Naive thymus-derived CD4-positive, alpha-beta T cell (primary cell): ENCODE data around the gene FBXO34. TPM values are rescaled to one million over a fixed set of nuclear protein-coding genes. Genes with fewer than 3 reads are reported as not detected.

Experiments used
- ATAC-seq: fragments of 150-1000 bp; cut with Tn5 transposase; 2 replicates; pipeline ENCODE4 v1.10.0; 2021; ENCODE audit warnings: mild to moderate bottlenecking, moderate library complexity
- CTCF ChIA-PET: fragments of 350-600 bp; sonication (Branson Sonifier 250); formaldehyde crosslinking; loops from one replicate; lab custom pipeline; 2021; ENCODE audit warnings: antibody characterized with exemption; lab: Charles Lee
- POLR2A ChIA-PET: fragments of 350-600 bp; sonication (Branson Sonifier 250); formaldehyde crosslinking; loops from one replicate; lab custom pipeline; 2021; ENCODE audit warnings: antibody characterized with exemption, inconsistent platforms; lab: Charles Lee
- DNase-seq, 9 donors: peaks; one replicate each; pipeline versions ENCODE4 v3.0.0 to v3.0.0-alpha.2; 2020 to 2022; ENCODE audit warnings: mixed read lengths in 1 of 9
- H3K27ac ChIP-seq: one replicate; pipeline ENCODE4 v1.7.0; 2013; ENCODE audit warnings: mild to moderate bottlenecking, low read depth, low read length, moderate library complexity
- H3K27me3 ChIP-seq, 2 donors: one replicate each; pipeline ENCODE4 v1.7.0; 2013; ENCODE audit warnings: low read length in 2 of 2, mild to moderate bottlenecking in 2 of 2, moderate library complexity in 2 of 2; ENCODE audit not compliant: control insufficient read depth in 2 of 2, insufficient read depth in 2 of 2
- H3K36me3 ChIP-seq, 3 experiments: 1 replicate in 2 of 3; 2 replicates in 1 of 3; pipeline ENCODE4 v1.7.0; 2013; ENCODE audit warnings: low read length in 3 of 3, mild to moderate bottlenecking in 3 of 3, moderate library complexity in 1 of 3; ENCODE audit not compliant: insufficient read depth in 3 of 3, control insufficient read depth in 2 of 3
- H3K4me1 ChIP-seq, 2 donors: one replicate each; pipeline ENCODE4 v1.7.0; 2013; ENCODE audit warnings: low read length in 2 of 2, mild to moderate bottlenecking in 2 of 2, moderate library complexity in 1 of 2; ENCODE audit not compliant: control insufficient read depth in 2 of 2, insufficient read depth in 2 of 2
- H3K4me3 ChIP-seq: 2 replicates; pipeline ENCODE4 v1.7.0; 2013; ENCODE audit warnings: mild to moderate bottlenecking, low read length
- H3K9me3 ChIP-seq, 3 experiments: 1 replicate in 2 of 3; 2 replicates in 1 of 3; pipeline ENCODE4 v1.7.0; 2013; ENCODE audit warnings: low read length in 3 of 3; ENCODE audit not compliant: control insufficient read depth in 2 of 3
- H3K27ac Mint-ChIP-seq, 9 donors: one replicate each; pipeline ENCODE4 v1.8.0; 2020 to 2022; ENCODE audit warnings: mixed read lengths in 9 of 9, mild to moderate bottlenecking in 8 of 9, moderate library complexity in 5 of 9, inconsistent platforms in 2 of 9
- H3K27me3 Mint-ChIP-seq, 5 donors: one replicate each; pipeline ENCODE4 v1.8.0; 2021 to 2022; ENCODE audit warnings: mixed read lengths in 5 of 5, mild to moderate bottlenecking in 1 of 5
- H3K36me3 Mint-ChIP-seq, 5 donors: one replicate each; pipeline ENCODE4 v1.8.0; 2020 to 2022; ENCODE audit warnings: mixed read lengths in 5 of 5, mild to moderate bottlenecking in 3 of 5, inconsistent platforms in 1 of 5
- H3K4me1 Mint-ChIP-seq, 7 donors: one replicate each; pipeline ENCODE4 v1.8.0; 2020 to 2022; ENCODE audit warnings: mixed read lengths in 7 of 7, mild to moderate bottlenecking in 3 of 7, inconsistent platforms in 1 of 7
- H3K4me3 Mint-ChIP-seq, 10 donors: one replicate each; pipeline ENCODE4 v1.8.0; 2020 to 2022; ENCODE audit warnings: mild to moderate bottlenecking in 10 of 10, mixed read lengths in 10 of 10, moderate library complexity in 6 of 10, inconsistent platforms in 2 of 10
- H3K9me3 Mint-ChIP-seq, 11 donors: one replicate each; pipeline ENCODE4 v1.8.0; 2020 to 2022; ENCODE audit warnings: mixed read lengths in 11 of 11, mild to moderate bottlenecking in 4 of 11, inconsistent platforms in 1 of 11, moderate library complexity in 1 of 11
- intact Hi-C, 2 donors: fragments of 100-400 bp; cut with micrococcal nuclease; formaldehyde crosslinking; loops; one replicate each; pipeline ENCODE4 v1.15.1; 2023
- polyA plus RNA-seq, 2 donors: library from polyadenylated mRNA; unstranded; fragments of 300-500 nt; fragmentation: Illumina TruSeq; gene quantifications; one replicate each; pipeline ENCODE4 v1.2.3, GENCODE V29; 2021
- total RNA-seq, 6 experiments: library from RNA in 5 of 6; stranded (reverse) in 5 of 6; gene quantifications; 1 replicate in 5 of 6; 2 replicates in 1 of 6; pipeline ENCODE4 v1.2.3 and lab custom pipeline; 2021 to 2026

The FBXO34 gene
- total and polyA plus RNA-seq, 7 experiments from 2014 or later, result 22.0 to 42.1 (median 25.8) TPM

DNA sequence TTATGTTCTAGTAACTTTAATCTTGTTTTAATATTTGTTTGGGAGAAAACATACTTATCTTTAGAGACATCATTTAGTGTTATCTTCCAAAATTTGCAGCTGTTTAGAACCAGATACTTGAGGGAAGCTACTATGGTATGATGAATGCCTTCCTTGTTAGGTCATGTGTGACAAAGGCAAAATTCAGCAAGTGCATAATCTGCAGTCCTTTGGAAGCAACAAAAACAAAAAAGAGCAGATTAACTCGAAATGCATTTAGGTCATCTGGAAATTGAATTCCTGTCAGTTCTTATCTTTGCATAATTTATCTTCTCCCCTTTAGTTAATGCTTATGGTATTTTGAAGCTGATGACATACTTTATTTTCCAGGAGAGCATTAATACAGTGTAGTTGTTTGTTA lies 3.5 kb downstream of the FBXO34 start:
- Histone ChIP-seq H3K27me3 (no peaks in the 10 kb centered on the region), H3K27ac (no peak overlapping the region), H3K4me3 (no peak overlapping the region), H3K9me3 (no peaks in the 10 kb centered on the region), H3K36me3 (peaks cover 0 to 4% (median 0%) of the 10 kb centered on the region in 3 experiments), H3K4me1 (peaks cover 15 to 29% of the 10 kb centered on the region in 2 donors)
- no peak for DNase-seq
- Mint-ChIP-seq H3K9me3 (no peaks in the 10 kb centered on the region), H3K27ac (peak overlapping the region in 4 of 9 donors; percentile 16 to 72 (median 57)), H3K4me3 (peak overlapping the region in 3 of 10 donors; percentile 8 to 15 (median 11)), H3K36me3 (peaks cover 0 to 8% (median 3%) of the 10 kb centered on the region in 5 donors), H3K4me1 (peaks cover 45 to 80% (median 72%) of the 10 kb centered on the region in 7 donors), H3K27me3 (no peaks in the 10 kb centered on the region)
- intact Hi-C loops, result loop anchor here (5.0 to 10.0 kb wide), 6 partner anchors 310 to 1993 kb away; partner anchors contain the start of genes GCH1 (in 2 of the 2), AP5M1 (in 1 of the 2), CDKN3 (in 1 of the 2) and EXOC5 (in 1 of the 2)
- POLR2A ChIA-PET, result interaction anchor here (1.3 kb wide), 1 partner anchor 80 kb away, joined by 5 read pairs; no protein-coding TSS in a partner anchor
- no peak for ATAC-seq
- CTCF ChIA-PET, result interaction anchor here (0.6 to 1.5 kb wide), 4 partner anchors 63 to 120 kb away, joined by 3 to 8 read pairs (median 4); no protein-coding TSS in a partner anchor

- ChIA-PET CTCF (interaction anchor here (0.8 to 2.7 kb wide), 2 partner anchors 57 to 77 kb away, joined by 3 to 8 read pairs; no protein-coding TSS in a partner anchor), POLR2A (no interaction called here)
- Histone ChIP-seq H3K4me1 (peaks cover 15 to 25% of the 10 kb centered on the region in 2 donors), H3K4me3 (no peak overlapping the region), H3K27ac (no peak overlapping the region), H3K27me3 (no peaks in the 10 kb centered on the region), H3K9me3 (no peaks in the 10 kb centered on the region), H3K36me3 (peaks cover 0 to 2% (median 0%) of the 10 kb centered on the region in 3 experiments)
- intact Hi-C loops, result loop anchor here (10.0 kb wide), 2 partner anchors 308 to 372 kb away; partner anchors contain the start of genes GCH1 (in 2 of the 2) and KTN1 (in 1 of the 2)
- Mint-ChIP-seq H3K4me3 (peak overlapping the region in 3 of 10 donors; percentile 1 to 66 (median 58)), H3K36me3 (peaks cover 0 to 11% (median 7%) of the 10 kb centered on the region in 5 donors), H3K4me1 (peaks cover 46 to 82% (median 70%) of the 10 kb centered on the region in 7 donors), H3K9me3 (no peaks in the 10 kb centered on the region), H3K27ac (peak overlapping the region in 5 of 9 donors; percentile 22 to 80 (median 63)), H3K27me3 (no peaks in the 10 kb centered on the region)
- ATAC-seq (no peak), DNase-seq (no peak)
Measured at GRCh38 chr14:55276736-55277135, 5.5 kb downstream of the FBXO34 start.

DNA sequence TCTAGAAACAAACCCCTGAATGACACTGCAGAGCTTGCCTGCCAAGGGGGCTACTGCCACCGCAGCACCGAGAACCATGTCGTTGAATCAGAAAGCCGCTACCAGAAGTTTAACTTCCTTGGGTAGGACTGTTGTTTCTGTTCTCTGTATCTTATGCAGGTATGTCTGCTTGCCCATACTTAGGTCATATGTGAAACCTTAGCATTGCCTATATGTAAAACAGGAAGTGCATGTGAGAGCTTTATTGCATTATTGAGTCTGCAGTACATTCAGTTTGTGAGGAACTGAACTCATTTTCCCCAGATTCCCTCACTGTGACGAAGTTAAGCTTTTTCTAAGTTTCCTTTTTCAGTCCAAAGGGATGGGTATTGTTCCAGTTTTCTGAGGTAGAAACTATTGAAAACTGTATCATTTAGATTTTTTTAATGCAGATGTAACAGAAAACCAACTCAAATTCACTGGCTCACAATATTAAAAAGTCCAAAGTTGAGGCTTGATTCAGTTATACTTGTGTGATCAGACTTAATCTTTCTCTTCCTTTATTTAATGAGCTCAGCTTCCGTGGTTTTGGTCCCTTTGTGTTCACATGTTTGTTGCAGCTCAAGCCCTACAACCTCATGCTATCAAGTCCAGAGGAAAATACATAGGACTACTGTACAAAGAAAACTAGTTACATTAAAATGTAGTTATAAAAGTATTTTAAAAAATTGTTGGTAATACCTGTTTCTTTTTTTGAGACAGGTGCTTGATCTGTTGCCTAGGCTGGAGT lies 6.9 kb downstream of the FBXO34 start:
- intact Hi-C loops, result loop anchor here (10.0 kb wide), 2 partner anchors 307 to 373 kb away; partner anchors contain the start of genes GCH1 (in 2 of the 2) and KTN1 (in 1 of the 2)
- CTCF ChIA-PET, result interaction anchor here (2.7 kb wide), 1 partner anchor 76 kb away, joined by 8 read pairs; no protein-coding TSS in a partner anchor
- Mint-ChIP-seq H3K4me1 (peaks cover 37 to 81% (median 69%) of the 10 kb centered on the region in 7 donors), H3K4me3 (peak overlapping the region; percentile 50 to 78 (median 68)), H3K36me3 (peaks cover 0 to 11% (median 9%) of the 10 kb centered on the region in 5 donors), H3K9me3 (no peaks in the 10 kb centered on the region), H3K27me3 (no peaks in the 10 kb centered on the region), H3K27ac (peak overlapping the region; percentile 43 to 87 (median 77))
- H3K9me3 ChIP-seq, result no peaks in the 10 kb centered on the region
- H3K4me3 ChIP-seq, result no peak overlapping the region
- DNase-seq, result peak in 4 of 9 donors; percentile 8 to 29 (median 10)
- POLR2A ChIA-PET, result interaction anchor here (0.9 kb wide), 1 partner anchor 76 kb away, joined by 3 read pairs; no protein-coding TSS in a partner anchor
- ATAC-seq, result peak; percentile 69
- H3K27me3 ChIP-seq, result no peaks in the 10 kb centered on the region
- H3K27ac ChIP-seq, result peak overlapping the region; percentile 34
- no peaks in the 10 kb centered on the region for H3K36me3 ChIP-seq
- peaks cover 10 to 17% of the 10 kb centered on the region in 2 donors for H3K4me1 ChIP-seq

DNA sequence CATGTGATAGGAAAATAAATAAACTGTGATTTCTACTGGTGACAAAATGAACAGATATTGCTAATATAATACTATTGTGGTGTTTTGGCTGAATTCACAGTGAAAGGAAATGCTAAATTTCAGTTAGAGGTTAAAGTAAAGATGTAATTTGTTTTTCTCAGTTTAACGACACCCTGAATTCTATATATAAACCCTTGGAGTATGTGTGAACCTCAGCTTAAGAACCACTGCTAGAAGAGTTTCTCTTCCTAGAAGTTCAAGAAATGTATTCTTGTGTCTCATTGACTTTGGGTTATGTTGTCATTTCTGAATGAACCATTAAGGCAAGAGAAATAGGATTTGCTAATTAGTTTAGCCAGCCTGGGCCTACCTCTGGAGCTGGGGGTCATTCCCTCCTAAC lies 8.2 kb downstream of the FBXO34 start:
- POLR2A ChIA-PET, result interaction anchor here (0.8 kb wide), 1 partner anchor 42 kb away, joined by 3 read pairs; no protein-coding TSS in a partner anchor
- Mint-ChIP-seq H3K4me1 (peaks cover 30 to 69% (median 61%) of the 10 kb centered on the region in 7 donors), H3K4me3 (no peak overlapping the region), H3K27me3 (no peaks in the 10 kb centered on the region), H3K27ac (no peak overlapping the region), H3K36me3 (peaks cover 0 to 13% (median 9%) of the 10 kb centered on the region in 5 donors), H3K9me3 (no peaks in the 10 kb centered on the region)
- intact Hi-C loops, result loop anchor here (10.0 kb wide), 2 partner anchors 305 to 375 kb away; partner anchors contain the start of genes GCH1 (in 2 of the 2) and KTN1 (in 1 of the 2)
- DNase-seq (no peak), ATAC-seq (no peak)
- no peaks in the 10 kb centered on the region for H3K27me3 ChIP-seq
- H3K4me1 ChIP-seq, result peaks cover 10 to 16% of the 10 kb centered on the region in 2 donors
- no peak overlapping the region for H3K4me3 ChIP-seq
- no peak overlapping the region for H3K27ac ChIP-seq
- CTCF ChIA-PET, result no interaction called here
- H3K9me3 ChIP-seq, result no peaks in the 10 kb centered on the region
- H3K36me3 ChIP-seq, result no peaks in the 10 kb centered on the region

- Mint-ChIP-seq H3K36me3 (peaks cover 0 to 15% (median 10%) of the 10 kb centered on the region in 5 donors), H3K4me3 (no peak overlapping the region), H3K9me3 (no peaks in the 10 kb centered on the region), H3K4me1 (peaks cover 23 to 70% (median 63%) of the 10 kb centered on the region in 7 donors), H3K27me3 (no peaks in the 10 kb centered on the region), H3K27ac (peak overlapping the region in 2 of 9 donors; percentile 9 to 15)
- Histone ChIP-seq H3K36me3 (no peaks in the 10 kb centered on the region), H3K4me1 (peaks cover 10% of the 10 kb centered on the region in 2 donors), H3K9me3 (no peaks in the 10 kb centered on the region), H3K4me3 (no peak overlapping the region), H3K27me3 (no peaks in the 10 kb centered on the region), H3K27ac (no peak overlapping the region)
- CTCF ChIA-PET, result interaction anchor here (0.6 to 2.9 kb wide), 5 partner anchors 10 to 816 kb away, joined by 3 to 8 read pairs (median 5); partner anchors contain the start of gene FBXO34
- intact Hi-C loops, result no loop called here
- ATAC-seq (no peak), DNase-seq (no peak)
- POLR2A ChIA-PET, result interaction anchor here (0.6 kb wide), 1 partner anchor 72 kb away, joined by 4 read pairs; no protein-coding TSS in a partner anchor
Measured at GRCh38 chr14:55281316-55281839, 10.2 kb downstream of the FBXO34 start.
